ENCODE measurements around the gene STAU1.
A peak's percentile ranks its signal among the peaks of the same experiment; 100 is the strongest.
"Not testable (repeated sequence)": the region's sequence is repeated elsewhere in the genome, so short reads cannot be mapped to it uniquely, and the experiment has no call there.

Gene STAU1

DNA sequence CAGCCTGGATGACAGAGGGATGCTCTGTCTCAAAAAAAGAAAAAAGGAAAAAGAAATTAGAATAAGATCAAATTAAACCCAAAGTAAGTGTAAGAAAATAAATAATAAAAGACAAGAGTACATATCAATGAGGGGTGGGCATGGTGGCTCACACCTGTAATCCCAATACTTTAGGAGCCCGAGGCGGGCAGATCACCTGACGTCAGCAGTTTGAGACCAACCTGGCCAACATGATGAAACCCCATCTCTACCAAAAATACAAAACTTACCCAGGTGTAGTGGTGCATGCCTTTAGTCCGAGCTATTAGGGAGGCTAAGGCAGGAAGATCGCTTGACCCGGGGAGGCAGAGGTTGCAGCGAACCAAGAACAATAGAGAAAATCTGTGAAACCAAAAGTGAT, 14.9 kb upstream of the STAU1 start:
- no peak for DNase-seq

GRCh38 chr20:49199729-49200293, 11.7 kb upstream of the STAU1 start:
- DNase-seq, result no peak

GRCh38 chr20:49192944-49193518, 4.9 kb upstream of the STAU1 start:
- not testable (repeated sequence) for DNase-seq

- peak; percentile 16 for DNase-seq
Measured at GRCh38 chr20:49187330-49187850, 744 bp downstream of the STAU1 start.

DNA sequence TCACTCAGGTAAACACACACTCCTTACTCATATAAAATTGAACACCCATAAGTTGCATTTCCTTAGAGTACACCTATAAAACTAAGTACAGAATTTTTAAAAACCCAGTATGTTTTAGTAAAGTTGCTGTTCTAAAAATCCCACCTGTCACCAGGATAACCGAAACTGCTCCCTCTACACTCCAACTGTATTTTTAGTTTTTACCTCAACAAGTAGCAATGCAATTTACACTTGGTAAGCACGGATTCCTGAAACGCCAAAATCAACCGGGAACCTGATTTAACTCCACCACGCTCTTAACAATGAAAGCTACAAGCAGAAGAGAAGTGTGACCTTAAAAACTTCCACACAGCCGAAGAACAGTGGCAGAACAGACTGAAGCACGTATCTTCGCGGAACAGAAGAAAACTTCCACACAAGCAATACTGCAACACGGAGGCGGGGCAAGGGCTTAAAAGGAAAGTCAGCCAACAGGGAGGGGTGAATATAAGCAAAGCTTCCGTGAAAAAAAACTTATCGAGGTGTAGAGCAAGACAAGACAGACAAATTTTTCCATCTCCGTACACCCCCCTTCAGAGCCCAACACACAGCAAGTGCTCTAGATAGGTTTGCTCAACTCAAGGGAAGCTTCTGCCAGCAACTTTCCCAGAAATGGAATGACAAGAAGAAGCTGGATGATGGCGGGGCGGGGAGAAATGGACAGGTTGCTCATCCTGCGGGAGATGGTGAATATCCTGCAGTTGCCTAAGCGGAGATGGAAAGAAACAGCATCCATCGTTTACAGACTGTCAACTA, 1.4 kb downstream of the STAU1 start:
- DNase-seq, result peak; percentile 66

GRCh38 chr20:49185071-49185761, 2.9 kb downstream of the STAU1 start:
- DNase-seq, result no peak

DNA sequence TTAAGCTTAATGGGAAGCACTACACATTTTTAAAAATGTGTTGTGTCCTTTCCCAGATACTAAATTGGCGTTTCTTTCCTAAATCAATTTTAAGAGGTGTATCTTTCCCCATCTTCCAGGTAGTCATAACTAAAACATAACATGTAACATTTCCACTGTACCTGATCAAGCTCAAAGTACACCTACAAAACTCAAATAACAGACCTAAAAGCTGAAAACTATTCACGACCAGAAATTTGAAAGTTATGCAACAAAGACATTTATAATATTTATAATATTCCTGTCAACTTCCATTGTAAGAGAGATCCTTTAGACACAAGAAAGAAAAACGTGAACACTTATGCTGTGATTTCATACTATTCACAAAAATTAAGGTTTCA, 3.5 kb downstream of the STAU1 start:
- DNase-seq, result no peak

GRCh38 chr20:49184084-49184501, 4.0 kb downstream of the STAU1 start:
- not testable (repeated sequence) for DNase-seq

- no peak for DNase-seq
Measured at GRCh38 chr20:49183444-49183843, 4.7 kb downstream of the STAU1 start.

GRCh38 chr20:49181265-49181877, 6.8 kb downstream of the STAU1 start:
- no peak for DNase-seq

- no peak for DNase-seq
Measured at GRCh38 chr20:49179368-49180277, 8.5 kb downstream of the STAU1 start.

GRCh38 chr20:49174183-49174582, 14.0 kb downstream of the STAU1 start:
- DNase-seq, result no peak

DNA sequence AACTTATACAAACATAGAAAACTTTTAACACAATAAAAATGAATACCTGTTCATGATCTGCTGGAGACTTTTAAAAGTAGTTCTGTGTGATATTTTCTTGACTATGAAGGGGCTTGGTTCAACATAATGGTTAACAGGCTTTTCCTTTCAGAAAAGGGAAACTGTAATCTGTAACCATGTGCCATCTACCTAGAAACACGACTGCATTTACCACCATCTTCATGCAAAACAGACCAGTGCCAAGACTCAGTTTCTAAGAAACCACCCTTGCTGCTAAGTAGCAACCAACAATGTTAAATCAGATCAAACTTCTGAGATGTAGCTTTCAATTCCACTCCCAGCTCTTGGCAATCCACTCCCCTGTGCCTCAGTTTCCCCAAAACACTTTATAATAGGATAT, 15.7 kb downstream of the STAU1 start:
- DNase-seq, result no peak

- no peak for DNase-seq
Measured at GRCh38 chr20:49171909-49172308, 16.2 kb downstream of the STAU1 start.

DNA sequence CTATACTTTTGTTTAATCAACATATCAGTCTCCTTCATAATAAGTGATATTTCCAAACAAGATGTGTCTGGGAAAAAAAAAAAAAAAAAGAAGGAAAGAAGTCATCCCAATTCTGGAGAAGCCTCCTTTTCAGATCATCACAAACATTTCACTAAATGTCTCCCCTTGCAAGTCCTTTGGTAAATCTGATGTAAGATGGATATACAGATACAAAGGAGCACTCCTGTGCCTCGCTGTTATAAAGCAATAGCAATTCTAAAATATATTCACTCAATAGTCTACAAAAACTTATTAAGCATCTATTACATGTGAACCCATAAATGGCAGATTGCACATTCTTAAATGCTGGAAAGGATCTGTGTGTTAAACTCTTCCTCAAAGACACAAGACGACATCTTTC, 17.4 kb downstream of the STAU1 start:
- DNase-seq, result no peak

- no peak for DNase-seq
Measured at GRCh38 chr20:49169547-49169946, 18.6 kb downstream of the STAU1 start.

DNA sequence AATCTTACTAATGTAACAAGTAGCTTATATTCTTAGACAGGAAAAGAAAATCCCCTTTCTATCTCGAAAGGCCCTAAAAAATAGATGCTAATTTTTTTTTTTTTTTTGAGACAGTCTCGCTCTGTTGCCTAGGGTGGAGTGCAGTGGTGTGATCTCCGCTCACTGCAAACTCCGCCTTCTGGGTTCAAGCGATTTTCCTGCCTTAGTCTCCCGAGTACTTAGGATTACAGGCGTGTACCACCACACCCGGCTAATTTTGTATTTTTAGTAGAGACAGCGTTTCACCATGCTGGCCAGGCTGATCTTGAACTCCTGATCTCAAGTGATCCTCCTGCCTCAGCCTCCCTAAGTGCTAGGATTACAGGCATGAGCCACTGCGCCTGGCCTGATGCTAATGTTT, 19.3 kb downstream of the STAU1 start:
- not testable (repeated sequence) for DNase-seq

- DNase-seq, result no peak
Measured at GRCh38 chr20:49167811-49168507, 20.2 kb downstream of the STAU1 start.

DNA sequence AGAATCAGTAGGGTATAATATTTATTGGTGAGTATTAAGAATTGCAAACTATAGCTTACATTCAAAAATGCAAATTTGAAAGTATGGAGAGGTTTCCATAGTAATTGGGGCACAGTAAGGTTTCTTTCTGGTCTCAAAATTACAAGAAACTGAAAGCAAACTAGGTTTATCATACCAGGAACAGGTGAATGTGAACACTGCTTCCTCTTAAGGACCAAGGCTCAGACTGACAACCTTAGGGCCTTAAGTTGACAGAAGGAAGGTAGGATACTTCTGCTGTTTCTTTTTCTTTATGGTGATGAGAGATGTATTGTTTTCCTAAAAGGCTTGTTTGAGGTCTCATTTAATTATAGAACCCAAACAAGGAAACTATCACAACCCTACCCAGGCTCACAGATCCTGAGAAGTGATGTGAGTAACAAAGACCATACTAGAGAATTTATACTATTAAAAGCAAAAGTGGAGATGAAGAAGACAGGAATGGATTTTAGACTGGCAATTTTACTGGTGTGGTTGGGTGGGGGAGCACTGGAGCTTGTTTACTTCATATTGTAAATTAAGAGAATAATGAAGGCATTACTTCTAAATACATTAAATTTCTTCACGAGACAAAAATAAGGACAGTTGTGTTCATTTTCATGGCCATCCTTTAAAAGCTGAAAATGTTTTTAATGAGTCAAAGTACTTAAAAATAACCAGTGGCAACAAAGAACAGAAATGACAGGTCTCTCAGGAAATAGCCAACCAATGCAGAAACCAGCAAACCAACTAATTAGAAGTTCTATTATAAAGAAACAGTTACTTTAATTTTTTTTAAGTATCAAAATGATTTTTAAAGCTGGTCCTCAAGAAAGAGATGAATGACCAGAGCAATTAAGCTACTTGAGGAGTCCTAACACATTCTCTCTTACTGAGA, 21.3 kb downstream of the STAU1 start:
- no peak for DNase-seq

- DNase-seq, result no peak
Measured at GRCh38 chr20:49165611-49166010, 22.5 kb downstream of the STAU1 start.
